NT2/D1 (cell line): Measurements from ENCODE around the gene GDNF.

Experiments used
- SUZ12 ChIP-seq: IDR thresholded peaks from 2 replicates; pipeline ENCODE4 v1.6.1; 2011; ENCODE audit not compliant: insufficient read length, insufficient read depth; ENCODE audit errors: extremely low read depth
- YY1 ChIP-seq: IDR thresholded peaks from 2 replicates; pipeline ENCODE4 v1.6.1; 2011; ENCODE audit not compliant: insufficient read length, insufficient read depth
- ZNF274 ChIP-seq: IDR thresholded peaks from 2 replicates; pipeline ENCODE4 v1.6.1; 2011; ENCODE audit warnings: mild to moderate bottlenecking, low read depth, low read length

GRCh38 chr5:37876245-37876644 lies 36.4 kb upstream of the GDNF start:
- TF ChIP-seq YY1: no peak
- no peak for TF ChIP-seq ZNF274
- TF ChIP-seq SUZ12: no peak
